ENCODE results near the gene TDRD7. TPM values are rescaled to one million over a fixed set of nuclear protein-coding genes. Genes with fewer than 3 reads are reported as not detected.
A peak's percentile ranks its signal among the peaks of the same experiment; 100 is the strongest.

Gene TDRD7
- total and polyA plus RNA-seq, 2 of the 13 experiments (the other 11 are each of a cell fraction or from before 2014, with no cell fraction given), result 9.8 to 15.5 TPM

- TF ChIP-seq ETV5 (CRISPR knock-in tag; IDR thresholded peaks at IDR 0.05; ENCODE audit: borderline replicate concordance), result no peak
- no peak for TF ChIP-seq ZNF333 (CRISPR knock-in tag; IDR thresholded peaks at IDR 0.05; ENCODE audit: borderline replicate concordance)
- peak; percentile 62; the same call in 1 of the 2 replicates for TF ChIP-seq ZNF710 (CRISPR knock-in tag; IDR thresholded peaks at IDR 0.05; ENCODE audit: borderline replicate concordance)
- TF ChIP-seq CBFB (CRISPR knock-in tag; IDR thresholded peaks at IDR 0.05), result no peak
- TF ChIP-seq CHD4 (IDR thresholded peaks at IDR 0.05; ENCODE audit: borderline replicate concordance, low read length), result peak; percentile 71; the same call in 1 of the 2 replicates
- peak; percentile 66 for TF ChIP-seq FOSL2 (CRISPR knock-in tag; IDR thresholded peaks at IDR 0.05)
- TF ChIP-seq PHF8 (CRISPR knock-in tag; IDR thresholded peaks at IDR 0.05), result 0 out of 2 replicates have a peak, but pooled peaks have one; percentile 14
- peak; percentile 75 for TF ChIP-seq PHF5A (CRISPR knock-in tag; IDR thresholded peaks at IDR 0.05; ENCODE audit: low read depth, unreplicated experiment)
- no peak for TF ChIP-seq MAZ (IDR thresholded peaks at IDR 0.05; ENCODE audit: borderline replicate concordance, low read depth, low read length)
- TF ChIP-seq MAZ (CRISPR knock-in tag; IDR thresholded peaks at IDR 0.05; ENCODE audit: low read depth), result no peak
- TF ChIP-seq ZGPAT (CRISPR knock-in tag; IDR thresholded peaks at IDR 0.05), result peak; percentile 23; the same call in 1 of the 2 replicates
- peak; percentile 48 for TF ChIP-seq GATAD2A (CRISPR knock-in tag; IDR thresholded peaks at IDR 0.05)
- TF ChIP-seq ZFX (CRISPR knock-in tag; IDR thresholded peaks at IDR 0.05; ENCODE audit: low read depth), result peak; percentile 68
- TF ChIP-seq HNF4A (CRISPR knock-in tag; IDR thresholded peaks at IDR 0.05), result peak; percentile 25; the same call in 1 of the 2 replicates
- no peak for TF ChIP-seq SMC3 (IDR thresholded peaks at IDR 0.05; ENCODE audit: low read length)
- TF ChIP-seq DRAP1 (CRISPR knock-in tag; IDR thresholded peaks at IDR 0.05), result 0 out of 2 replicates have a peak, but pooled peaks have one; percentile 35
- TF ChIP-seq CCAR2 (optimal IDR thresholded peaks at IDR 0.05; ENCODE audit: low read depth, low read length), result no peak
- TF ChIP-seq ZSCAN21 (CRISPR knock-in tag; IDR thresholded peaks at IDR 0.05; ENCODE audit: borderline replicate concordance), result no peak
- peak; percentile 35; the same call in 1 of the 2 replicates for TF ChIP-seq PHF21A (CRISPR knock-in tag; IDR thresholded peaks at IDR 0.05)
- TF ChIP-seq ZSCAN5A (CRISPR knock-in tag; IDR thresholded peaks at IDR 0.05; ENCODE audit: borderline replicate concordance), result no peak
- TF ChIP-seq DMAP1 (CRISPR knock-in tag; IDR thresholded peaks at IDR 0.05), result 0 out of 2 replicates have a peak, but pooled peaks have one; percentile 4
- TF ChIP-seq ZNF713 (CRISPR knock-in tag; IDR thresholded peaks at IDR 0.05), result no peak
- no peak for TF ChIP-seq SALL1 (CRISPR knock-in tag; IDR thresholded peaks at IDR 0.05)
Measured at GRCh38 chr9:97406620-97407177, 5.2 kb upstream of the TDRD7 start (continued).

Measured in HepG2 (cell line).